AG09319 (cell line): Measurements from ENCODE around the gene GBF1.

Experiments
- DNase-seq: peaks from one replicate; pipeline ENCODE4 v3.0.0-alpha.2; 2010; ENCODE audit warnings: low read depth; ENCODE audit errors: extremely low read depth
- CTCF ChIP-seq: IDR thresholded peaks from 2 replicates; pipeline ENCODE4 v1.5.1; 2011; ENCODE audit warnings: low read depth, mild to moderate bottlenecking, inconsistent platforms, low read length, moderate library complexity

Gene GBF1

DNA sequence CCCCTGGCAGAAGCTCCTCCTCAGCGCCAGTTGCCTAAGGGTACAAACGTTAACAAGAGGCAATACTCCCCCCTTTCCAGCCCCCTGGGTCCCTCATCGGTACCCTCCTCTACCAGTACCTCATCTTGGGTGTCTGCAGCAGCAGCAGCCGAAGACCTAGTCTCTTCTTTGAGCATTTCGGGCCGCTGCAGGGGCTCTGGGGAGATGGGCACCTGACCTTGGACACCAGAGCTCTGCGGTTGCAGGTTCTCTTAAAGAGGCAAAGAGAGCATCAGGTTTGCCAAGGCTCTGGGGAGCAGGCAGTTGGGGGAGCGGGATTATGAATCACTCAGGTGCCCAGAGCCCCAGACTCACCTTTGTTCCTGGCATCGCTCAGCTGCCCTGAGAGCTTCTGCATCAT is 178.8 kb downstream of the GBF1 start:
- TF ChIP-seq CTCF: no peak
- DNase-seq: no peak

GRCh38 chr10:102424916-102425315 is 179.6 kb downstream of the GBF1 start:
- no peak for TF ChIP-seq CTCF
- DNase-seq: no peak

DNA sequence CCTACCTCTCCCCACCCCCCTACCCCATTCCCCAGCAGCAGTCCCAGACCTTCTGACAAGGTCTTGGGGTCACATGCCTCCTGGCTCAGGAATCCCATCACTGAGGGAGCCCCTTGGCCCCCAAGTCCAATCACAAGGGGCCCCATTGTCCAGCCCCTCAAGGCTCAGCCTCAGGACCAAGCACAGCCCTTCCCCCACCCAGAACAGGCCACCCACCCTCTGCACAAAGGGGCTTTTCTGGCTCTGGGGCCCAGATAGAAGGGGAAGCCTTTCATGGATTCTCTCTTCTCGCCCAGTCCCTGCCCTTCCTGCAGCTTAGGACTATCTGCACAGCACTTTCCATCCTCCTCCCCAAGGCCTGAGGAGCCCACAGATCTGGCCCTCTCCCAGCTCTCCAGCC is 180.1 kb downstream of the GBF1 start:
- DNase-seq: no peak
- no peak for TF ChIP-seq CTCF

DNA sequence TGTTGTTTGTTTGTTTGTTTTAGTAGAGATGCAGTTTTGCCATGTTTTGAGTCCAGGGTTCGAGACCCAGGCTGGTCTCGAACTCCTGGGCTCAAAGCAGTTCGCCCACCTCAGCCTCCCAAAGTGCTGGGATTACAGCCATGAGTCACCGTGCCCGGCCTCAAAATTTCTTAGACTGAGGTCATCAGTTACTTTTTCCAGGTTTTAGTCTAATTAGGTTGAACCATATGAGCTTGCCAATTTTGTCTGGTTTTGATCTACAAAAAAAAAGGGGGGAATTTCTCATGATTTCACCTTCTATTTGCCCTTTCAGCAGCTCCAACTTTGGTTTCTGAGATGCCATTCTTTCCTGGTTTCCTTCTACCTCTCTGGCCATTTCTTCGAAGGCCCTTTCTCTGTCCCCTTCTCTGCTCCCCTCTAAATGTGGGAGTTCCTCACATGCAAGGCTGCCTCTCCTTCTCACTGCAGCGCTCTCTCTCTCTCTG is 181.5 kb downstream of the GBF1 start:
- no peak for DNase-seq
- TF ChIP-seq CTCF: no peak

DNA sequence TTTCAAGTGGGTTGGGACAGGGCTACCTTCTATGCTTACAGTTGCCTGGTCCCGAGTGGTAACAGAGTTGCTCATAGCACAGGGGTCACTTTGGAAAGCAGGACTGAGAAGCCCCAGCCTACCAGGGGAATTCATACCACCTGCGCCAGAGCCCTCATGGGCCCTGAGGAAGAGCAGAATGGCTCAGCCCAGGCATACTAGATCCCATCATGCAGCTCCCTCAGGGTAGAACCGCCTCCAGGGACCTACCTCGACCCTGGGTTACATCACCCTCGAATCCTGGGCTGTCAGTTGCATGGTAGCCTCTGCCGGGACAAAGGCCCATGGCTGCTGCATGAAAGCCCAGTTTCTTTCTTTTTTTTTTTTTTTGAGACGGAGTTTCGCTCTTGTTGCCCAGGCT is 184.1 kb downstream of the GBF1 start:
- TF ChIP-seq CTCF: no peak

GRCh38 chr10:102431452-102432124 is 186.3 kb downstream of the GBF1 start:
- no peak for TF ChIP-seq CTCF
- DNase-seq: no peak

More for the DNA sequence above, 184.1 kb downstream of the GBF1 start:
- DNase-seq: no peak
